NCI-H128 (cell line): ENCODE results near the gene TAPBP.
"Not testable (repeated sequence)": the region's sequence is repeated elsewhere in the genome, so short reads cannot be mapped to it uniquely, and the experiment has no call there.

ENCODE experiments used
- DNase-seq: peaks from one replicate; lab custom pipeline; 2025; ENCODE audit not compliant: unreplicated experiment; lab: John Stamatoyannopoulos, UW

TAPBP gene

DNA sequence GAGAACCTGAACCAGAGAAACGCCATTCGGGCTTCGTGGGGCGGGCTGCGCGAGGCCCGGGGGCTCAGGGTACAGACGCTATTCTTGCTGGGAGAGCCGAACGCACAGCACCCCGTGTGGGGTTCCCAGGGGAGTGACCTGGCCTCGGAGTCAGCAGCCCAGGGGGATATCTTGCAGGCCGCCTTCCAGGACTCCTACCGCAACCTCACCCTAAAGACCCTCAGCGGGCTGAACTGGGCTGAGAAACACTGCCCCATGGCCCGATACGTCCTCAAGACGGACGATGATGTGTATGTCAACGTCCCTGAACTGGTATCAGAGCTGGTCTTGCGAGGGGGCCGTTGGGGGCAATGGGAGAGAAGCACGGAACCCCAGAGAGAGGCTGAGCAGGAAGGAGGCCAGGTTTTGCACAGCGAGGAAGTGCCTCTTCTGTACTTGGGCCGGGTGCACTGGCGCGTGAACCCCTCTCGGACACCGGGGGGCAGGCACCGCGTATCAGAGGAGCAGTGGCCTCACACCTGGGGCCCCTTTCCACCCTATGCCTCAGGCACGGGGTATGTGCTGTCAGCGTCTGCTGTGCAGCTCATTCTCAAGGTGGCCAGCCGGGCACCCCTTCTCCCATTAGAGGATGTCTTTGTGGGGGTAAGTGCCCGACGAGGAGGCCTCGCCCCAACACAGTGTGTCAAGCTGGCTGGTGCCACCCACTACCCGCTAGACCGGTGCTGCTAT lies 36.1 kb downstream of the TAPBP start:
- no peak for DNase-seq

DNA sequence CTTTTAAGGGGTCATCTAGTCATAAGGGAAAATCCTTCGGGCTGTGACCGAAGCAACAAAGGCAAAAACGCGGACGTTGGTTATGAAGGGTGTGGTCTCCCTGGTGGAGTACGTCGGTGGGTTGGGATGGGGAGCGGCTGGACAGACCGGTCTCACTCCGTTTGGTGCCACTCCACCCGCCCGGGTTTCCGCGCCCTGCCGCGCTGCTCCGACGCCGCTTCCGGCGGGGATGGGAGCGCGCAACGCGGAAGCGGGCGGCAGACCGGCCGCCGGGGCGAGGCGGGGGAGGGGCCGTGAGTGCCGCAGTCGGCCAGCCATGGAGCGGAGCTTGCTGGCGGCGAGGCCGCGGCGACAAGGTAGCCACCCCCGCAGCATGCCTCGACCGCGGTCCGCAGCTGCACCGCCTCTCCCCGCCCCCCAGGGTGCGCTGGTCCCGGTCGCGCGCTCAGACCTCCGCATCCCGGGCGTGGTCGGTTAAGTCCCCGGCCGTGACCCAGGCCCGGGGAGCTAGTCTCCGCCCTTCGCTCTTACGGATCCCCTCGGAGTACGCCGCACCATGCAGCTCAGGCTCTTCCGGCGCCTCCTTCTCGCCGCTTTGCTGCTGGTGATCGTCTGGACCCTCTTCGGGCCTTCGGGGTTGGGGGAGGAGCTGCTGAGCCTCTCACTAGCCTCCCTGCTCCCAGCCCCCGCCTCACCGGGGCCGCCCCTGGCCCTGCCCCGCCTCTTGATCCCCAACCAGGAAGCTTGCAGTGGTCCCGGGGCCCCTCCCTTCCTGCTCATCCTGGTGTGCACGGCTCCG lies 36.8 kb downstream of the TAPBP start, which contains the start of gene B3GALT4:
B3GALT4 (plus strand) TSS at position 260 of the 799 bp plus-strand sequence; CDS start at position 557, 297 bp downstream.
- DNase-seq: peak; percentile 48

DNA sequence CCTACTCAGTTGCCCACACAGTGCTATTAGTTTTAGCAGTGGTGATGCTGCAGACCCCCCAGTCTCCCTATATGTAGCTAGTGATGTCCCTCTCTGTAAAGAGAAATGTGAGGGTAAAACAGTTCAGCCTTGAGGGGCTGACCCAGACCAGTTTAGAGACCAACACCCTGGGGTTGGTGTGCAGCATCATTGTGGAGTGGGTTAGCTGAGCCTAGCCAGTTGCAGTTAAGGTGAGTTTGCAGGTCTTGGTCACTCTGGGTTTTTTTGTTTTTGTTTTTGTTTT lies 37.4 kb downstream of the TAPBP start:
- DNase-seq: no peak

DNA sequence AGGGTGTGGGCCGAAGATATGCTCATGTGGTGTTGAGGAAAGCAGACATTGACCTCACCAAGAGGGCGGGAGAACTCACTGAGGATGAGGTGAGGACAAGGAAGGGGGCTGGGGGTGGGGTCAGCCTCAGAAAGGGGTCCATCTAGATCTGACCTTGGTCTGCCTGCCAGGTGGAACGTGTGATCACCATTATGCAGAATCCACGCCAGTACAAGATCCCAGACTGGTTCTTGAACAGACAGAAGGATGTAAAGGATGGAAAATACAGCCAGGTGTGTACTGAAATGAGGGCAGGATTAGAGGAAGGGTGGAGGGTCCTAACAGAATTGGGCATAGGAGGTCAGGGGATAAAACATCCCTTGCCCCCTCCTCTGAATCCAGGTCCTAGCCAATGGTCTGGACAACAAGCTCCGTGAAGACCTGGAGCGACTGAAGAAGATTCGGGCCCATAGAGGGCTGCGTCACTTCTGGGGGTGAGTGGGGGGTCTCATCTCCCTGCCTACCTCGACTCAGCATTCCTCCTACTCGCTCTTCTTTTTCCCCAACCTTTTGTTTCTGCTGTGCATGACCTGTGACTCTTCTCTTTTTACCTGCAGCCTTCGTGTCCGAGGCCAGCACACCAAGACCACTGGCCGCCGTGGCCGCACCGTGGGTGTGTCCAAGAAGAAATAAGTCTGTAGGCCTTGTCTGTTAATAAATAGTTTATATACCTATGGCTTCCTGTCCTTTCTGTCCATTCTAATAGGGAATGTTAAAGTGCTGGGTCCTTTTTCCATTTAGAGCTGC lies 37.9 kb downstream of the TAPBP start:
- DNase-seq: not testable (repeated sequence)

DNA sequence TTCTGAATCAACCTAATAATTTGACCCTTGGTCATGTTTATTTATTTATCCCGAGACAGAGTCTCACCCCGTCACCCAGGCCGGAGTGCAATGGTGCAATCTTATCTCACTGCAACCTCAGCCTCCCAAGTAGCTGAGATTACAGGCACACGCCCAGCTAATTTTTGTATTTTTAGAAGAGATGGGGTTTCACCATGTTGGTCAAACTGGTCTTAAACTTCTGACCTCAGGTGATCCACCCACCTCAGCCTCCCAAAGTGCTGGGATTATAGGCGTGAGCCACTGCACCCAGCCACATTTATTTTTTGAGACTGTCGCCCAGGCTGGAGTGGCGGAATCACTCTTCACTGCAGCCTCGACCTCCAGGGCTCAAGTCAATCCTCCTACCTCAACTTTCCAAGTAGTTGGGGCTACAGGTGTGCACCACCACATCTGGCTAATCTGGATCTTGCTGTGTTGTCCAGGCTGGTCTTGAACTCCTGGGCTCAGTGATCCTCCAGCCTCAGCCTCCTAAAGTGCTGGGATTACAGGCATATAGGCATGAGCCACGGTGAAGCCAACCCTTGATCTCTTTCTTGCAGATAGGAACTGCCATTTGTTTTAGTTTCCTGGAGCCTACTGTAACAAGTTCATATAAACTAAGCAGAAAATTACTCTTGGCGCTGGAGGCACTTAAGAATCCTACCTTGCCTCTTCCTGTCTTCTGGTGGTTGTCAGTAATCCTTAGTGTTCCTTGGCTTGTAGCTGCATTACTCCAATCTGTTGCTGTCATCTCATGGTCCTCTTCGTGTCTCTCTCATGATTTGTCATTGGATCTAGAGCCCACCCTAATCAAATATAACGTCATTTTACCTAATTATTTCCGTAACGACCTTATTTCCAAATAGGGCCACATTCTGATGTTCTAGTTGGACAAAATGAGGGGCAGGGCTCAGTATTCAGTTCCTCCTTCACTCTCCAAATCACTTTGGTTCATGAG lies 39.7 kb downstream of the TAPBP start:
- DNase-seq: no peak

DNA sequence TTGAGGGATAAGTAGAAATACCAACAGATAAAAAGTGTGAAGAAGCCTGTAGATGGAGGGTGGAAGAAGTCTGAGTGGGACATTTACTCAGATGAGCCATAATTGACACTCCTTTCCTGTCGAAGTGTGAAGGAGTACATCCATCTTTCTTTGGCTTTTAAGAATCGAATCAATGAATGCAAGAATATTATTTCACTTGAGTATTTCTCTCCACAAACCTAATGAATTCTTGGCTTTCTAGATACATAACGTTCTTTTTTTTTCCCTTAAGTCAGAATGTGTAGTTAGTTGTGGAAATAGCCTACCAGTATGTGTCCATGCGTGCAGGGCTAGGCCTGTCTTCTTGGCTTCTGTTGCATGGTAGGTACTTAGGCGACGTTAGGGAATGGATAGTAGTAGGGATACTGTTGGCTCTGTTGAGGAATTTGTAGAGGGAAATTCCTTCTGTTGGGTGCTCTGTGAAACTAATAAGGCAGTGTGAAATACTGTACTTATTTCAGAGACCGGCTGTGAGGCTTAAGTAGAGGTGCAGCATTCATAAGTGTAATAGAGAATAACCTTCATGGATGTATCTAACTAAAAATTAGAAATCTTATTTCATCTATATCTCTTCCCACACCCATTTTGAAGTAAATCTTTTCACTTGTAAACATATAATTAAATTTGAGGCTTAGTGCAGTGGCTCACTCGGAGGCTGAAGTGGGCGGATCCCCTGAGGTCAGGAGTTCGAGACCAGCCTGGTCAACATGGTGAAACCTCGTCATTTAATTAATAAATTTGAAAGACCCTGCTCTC lies 40.6 kb downstream of the TAPBP start:
- DNase-seq: no peak

DNA sequence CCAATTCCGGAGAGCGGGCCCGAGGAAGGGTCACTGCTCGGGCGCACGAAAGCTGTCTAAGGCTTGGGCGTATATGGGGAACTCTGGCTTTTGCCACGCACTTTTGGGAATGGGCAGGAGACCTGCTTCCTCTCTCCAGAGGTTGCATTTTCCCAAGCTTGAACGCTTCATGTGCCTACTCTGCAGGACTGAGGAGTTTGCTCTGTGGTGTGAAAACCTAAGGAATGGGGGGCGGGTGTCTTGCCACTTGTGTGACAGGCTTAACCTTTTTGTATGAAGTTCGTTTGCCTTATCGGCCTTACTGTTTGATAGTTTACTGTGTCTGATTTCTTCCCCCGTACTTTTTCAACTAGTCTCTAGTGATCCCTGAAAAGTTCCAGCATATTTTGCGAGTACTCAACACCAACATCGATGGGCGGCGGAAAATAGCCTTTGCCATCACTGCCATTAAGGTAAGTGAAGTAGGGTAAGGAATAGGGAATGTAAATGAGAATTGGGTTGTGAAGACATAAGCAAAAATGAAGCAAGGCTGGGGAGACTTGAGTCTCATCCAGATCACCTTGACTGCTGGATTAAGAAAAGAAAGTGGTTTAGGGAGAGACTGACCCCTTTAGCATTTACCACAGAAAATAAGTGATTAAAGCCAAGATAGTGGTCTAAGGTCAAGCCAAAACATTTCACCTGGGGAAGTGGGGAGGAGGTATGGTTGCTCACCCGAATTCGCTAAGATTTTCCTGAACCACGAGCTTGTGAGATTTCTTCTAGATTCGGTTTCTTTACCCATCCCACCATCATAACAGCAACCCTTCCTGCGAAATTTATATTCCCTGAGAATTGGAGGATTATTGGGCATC lies 41.4 kb downstream of the TAPBP start:
- no peak for DNase-seq

DNA sequence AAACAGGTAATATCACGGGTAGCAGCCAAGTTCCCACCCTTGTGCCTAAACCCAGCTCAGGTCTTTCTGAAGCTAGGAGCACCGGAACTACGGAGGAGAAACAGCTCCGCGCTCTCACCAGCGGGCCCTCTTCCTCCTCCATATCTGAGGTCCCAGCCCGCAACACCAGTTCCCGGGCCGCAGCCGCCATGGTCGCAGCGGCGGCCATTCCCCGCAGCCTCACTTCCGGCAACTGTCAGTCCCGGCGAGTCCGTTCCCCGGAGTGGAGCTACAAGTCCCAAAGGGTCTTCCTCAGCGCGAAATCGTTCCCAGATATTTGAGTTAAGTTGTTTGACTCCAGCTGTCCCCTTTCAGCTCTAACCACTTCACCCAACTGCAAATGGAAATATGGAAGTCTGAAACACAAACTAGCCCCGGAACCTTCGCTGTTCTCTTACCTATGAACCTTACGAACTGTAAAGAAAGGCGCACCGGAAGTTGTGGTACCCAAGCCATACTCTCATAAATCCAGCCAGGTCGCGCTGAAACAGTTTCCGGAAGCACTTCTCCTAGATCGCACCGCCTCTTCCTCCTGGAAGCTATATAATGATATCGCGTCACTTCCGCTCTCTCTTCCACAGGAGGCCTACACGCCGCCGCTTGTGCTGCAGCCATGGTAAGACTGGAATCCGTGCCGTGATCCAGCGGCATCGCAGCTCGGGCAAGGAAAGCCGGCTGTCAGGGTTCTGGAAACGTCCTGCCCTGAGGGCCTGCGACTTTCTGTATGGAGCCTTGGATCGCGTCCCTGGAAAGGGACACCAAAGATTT lies 42.2 kb downstream of the TAPBP start, which contains the start of the genes RPS18 and VPS52:
RPS18 (plus strand) TSS at position 608 of the 807 bp plus-strand sequence; CDS start at position 653, 45 bp downstream.
VPS52 (minus strand) TSS at position 409 of the 807 bp plus-strand sequence; CDS start at position 208, 201 bp downstream.
- peak; percentile 97 for DNase-seq

DNA sequence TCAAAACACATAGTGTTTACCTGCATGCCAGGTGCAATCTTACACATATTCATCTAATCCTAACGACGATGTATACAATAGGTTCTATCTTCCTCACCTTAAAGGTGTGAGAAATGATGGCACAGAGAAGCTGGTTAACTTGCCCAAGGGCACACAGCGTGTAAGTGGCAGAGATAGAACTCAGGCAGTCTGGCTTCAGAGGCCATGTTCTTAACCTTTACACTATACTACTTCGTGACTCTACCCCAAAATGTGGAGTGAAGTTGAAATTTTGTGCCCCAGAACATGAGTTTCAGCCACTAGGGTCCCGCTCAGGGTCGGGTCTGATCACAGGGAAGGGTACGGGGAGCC lies 42.8 kb downstream of the TAPBP start:
- DNase-seq: no peak

DNA sequence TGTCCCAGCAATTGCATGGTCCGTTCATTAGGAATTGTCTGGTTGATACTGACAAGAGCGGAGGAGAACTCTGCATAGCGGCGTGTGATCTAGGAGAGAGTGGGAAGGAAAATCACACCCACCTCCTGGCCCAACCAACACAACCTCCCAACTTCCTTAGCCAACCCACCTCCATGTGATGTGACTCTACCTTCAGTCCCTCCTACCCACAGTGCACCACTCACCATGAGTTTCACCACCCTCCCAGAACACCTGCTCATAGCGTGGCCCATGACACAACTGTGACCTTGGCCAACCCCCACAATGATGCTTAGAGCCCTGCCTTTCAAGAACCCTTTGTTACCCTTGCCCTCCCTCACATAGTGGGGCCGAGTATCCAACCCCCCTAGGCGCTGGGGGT lies 49.9 kb downstream of the TAPBP start:
- no peak for DNase-seq

DNA sequence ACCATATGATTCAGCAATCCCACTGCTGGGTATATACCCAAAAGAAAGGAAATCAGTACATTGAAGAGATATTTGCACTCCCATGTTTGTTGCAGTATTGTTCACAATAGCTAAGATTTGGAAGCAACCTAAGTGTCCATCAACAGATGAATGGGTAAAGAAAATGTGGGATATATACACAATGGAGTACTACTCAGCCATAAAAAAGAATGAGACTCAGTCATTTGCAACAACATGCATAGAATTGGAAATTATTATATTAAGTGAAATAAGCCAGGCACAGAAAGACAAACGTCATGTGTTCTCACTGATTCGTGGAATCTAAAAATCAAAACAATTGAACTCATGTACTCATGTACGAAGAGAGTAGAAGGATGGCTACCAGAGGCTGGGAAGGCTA lies 51.4 kb downstream of the TAPBP start:
- DNase-seq: not testable (repeated sequence)

DNA sequence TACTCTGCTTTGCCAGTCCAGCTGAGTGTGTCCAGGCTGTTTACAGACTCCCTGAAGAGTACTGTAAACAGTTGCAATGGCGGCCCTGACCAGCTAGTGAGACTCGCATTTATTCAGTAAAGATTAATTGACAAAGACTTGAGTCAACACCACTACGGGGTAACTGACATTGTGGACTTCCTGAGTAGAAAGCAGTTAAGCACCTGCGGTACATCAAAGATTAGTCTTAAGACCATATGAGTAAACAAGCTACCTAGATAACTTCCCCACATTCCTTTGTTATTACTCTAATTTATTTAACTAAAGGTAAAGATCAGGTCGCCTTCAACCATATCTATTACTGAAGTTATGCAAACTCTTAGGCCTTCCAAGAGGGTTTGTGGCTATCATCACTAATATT lies 54.8 kb downstream of the TAPBP start:
- DNase-seq: no peak

DNA sequence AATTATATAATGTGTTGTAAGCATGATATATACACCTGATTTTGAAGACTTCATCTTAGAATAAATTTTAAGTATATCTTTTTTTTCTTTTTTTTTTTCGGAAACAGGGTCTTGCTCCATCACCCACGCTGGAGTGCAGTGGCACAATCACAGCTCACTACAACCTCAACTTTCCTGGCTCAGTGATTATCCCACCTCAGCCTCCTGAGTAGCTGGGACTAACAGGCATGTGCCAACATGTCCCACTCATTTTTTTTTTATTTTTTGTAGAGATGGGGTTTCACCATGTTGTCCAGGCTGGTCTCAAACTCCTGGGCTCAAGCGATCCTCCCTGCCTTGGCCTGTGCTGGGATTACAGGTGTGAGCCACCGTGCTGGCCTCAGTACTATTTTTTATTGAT lies 59.3 kb downstream of the TAPBP start:
- DNase-seq: no peak

DNA sequence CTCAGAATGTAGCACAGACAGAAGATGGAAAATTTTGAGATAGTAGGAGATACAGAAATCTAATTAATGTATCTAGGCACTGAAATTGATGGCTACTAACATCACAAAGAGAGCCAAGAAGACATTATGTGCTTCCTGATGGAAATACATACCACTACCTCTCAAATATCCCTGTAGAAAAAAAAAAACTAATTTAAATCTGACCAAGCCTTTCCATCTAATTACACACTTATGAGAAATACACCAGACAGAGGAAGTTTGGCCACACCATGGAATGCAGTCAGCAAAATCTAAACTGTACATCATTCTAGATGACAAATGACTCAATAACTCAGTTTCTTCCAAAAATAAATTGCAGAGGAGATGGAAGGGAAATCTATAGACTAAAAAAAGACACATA lies 61.1 kb downstream of the TAPBP start:
- no peak for DNase-seq

DNA sequence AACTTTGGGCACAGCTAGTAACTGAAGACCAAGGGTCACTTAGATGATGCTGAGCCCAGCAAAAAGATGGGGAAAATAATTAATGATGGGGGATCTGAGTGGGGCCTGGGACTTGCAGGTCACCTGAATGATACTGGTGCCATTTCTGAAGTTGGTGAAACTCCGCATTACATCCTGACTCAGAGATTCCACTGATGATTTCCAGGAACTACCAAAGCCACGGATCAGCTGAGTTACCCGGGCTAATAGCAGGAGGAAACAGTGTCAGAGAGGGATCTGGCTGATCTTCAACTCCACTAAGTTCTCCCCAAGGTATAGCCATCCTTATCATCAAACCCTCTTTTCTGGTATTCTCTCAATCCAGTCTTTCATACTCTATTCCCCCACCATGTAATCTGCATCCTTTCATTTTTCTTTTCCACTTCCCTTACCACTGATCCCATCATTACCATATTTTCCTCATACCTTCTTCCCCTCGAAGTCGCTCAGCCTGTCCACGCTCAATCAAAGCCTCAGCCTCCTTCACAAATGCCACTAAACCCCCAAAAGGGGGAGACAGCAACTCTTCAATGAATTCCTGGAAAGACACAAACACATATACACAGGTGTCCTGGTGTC lies 62.4 kb downstream of the TAPBP start:
- DNase-seq: no peak

DNA sequence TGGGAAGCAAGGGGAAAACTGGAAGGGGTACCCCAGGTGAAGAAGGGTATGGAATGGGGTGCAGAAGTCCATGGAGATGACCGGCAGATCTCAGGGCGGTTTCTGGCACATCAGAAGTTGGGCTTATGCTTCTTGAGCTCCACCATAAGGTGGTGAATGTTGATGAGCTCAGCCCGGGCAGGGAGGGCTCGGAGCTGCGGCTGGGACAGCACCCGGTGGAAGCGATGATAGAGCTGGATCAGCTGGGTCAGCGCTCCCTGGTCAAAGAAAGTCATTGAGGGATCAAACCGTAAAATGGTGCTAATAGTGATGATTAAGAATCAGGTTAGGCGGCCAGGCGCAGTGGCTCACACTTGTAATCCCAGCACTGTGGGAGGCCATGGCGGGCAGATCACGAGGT lies 63.1 kb downstream of the TAPBP start:
- no peak for DNase-seq
